Glomerular endothelial cell (primary cell): ENCODE data around the gene MCC. TPM values are rescaled to one million over a fixed set of nuclear protein-coding genes. Genes with fewer than 3 reads are reported as not detected.

ENCODE experiments used
- DNase-seq: peaks from one replicate; pipeline ENCODE4 v3.0.0-alpha.2; 2011; ENCODE audit warnings: low read depth, low spot score; ENCODE audit errors: extremely low read depth
- total RNA-seq: library from RNA; depleted of rRNA; stranded (reverse); fragments of >200 nt; gene quantifications from 2 replicates; pipeline ENCODE4 v1.2.3, GENCODE V29; 2015

MCC gene
- total RNA-seq, 1 donor from 2014 or later: 30.2 TPM

DNA sequence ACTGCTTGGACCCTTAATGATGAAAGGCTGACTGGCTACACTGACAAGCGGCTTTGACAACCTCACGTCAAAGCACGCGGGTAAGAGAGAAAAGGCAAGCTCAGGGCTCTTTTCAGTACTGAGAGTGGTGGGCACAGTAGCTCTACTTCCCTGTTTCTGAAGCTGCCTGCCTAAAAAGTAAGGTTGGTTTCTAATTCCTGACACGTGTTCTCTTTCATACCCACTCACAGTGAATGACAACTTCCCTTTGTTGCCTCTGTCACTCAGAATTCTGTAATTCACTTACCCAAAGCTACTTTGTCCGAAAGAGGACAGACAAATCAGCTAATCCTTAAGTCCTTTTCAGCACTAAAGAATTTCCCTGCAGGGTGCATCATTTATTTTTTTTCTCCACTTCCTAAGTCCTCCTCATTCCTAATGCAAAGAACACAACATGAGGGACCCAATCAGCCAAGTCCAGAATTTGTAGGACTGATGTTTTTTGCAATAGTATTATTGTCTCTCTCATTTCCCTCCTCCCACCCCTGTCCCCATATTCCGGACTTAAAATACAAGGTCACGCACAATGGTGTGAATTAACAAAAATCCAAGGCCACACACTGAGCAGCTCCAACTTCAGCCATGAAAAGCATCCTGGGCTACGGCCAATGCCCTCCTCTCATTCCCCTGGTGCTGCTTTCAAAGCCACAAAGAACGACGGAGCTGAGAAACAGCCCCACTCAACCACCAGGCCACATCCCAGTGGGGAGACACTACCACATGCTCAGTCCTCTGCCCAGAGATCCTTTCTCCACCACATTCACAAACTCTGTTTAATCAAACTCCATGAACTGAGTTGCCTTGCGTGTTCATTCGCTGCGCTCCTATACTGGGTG lies 274.5 kb downstream of the MCC start:
- DNase-seq: no peak

DNA sequence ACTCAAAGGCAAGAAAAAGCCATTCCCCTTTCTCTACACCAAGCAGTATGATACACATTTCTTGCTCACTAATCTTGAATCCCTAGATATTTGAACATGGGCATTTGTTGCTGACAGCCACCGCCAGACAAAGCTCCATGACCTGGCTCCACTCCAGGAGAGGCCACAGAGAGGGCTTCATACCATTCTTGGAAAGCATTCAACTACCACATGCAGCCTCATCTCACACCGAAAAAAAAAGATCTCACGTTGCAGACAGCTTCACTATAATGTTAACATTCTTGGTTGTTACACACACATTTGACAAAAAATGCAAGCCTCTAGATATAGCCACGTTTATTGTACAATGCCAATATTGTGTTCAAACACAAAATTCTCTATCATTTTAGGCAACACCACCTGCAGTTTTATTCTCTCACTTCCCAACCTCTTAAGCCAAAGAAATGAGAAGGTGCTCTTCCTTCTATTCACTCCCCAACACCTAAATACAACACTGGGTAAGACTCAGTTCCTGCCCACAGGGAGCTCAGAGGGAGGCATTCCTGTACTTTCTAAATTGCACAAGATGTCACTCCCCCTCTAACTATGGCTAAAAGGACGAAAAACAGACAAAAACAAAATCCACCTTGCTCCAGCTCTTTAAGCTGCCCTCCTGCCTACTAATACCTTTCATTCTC lies 275.9 kb downstream of the MCC start:
- DNase-seq: no peak

DNA sequence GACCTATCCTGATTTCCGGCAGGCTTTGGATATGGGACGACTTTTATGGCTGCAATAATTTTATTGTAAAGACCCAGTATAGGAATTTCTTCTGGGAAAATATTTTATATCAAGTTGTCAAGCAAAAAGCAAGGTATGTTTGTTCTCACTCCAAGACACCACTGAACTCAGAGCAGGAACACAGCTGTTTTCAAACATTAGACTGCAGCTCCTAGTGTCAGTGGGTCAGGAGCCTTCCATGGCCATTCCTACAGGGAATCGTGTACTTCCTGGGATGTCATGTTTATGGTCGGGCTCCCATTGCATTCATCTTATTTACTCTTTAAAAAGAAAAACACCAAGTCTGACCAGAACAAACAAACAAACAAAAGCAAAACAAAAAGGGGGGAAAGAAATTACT lies 278.8 kb downstream of the MCC start:
- no peak for DNase-seq

- DNase-seq: no peak
Observed at GRCh38 chr5:113205807-113206206, 282.4 kb downstream of the MCC start.

DNA sequence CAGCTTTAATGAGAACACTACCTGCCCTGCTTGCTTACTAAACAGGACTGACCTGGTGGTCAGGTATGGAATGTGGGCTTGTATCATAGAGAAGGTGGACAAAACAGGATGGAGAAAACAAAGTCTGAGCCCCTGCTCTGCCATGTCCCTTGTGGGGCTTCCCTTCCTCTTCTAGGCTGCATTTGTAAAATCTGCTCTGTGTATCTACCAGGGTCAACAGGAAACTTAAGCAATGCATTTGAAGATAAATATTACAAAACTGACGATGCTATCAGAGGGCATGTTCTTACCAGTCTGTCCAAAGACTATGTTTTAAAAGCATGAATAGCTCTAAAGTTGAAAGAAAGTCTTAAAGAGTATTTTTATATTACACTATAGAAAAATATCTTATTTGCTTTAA lies 282.9 kb downstream of the MCC start:
- no peak for DNase-seq

- DNase-seq: no peak
Observed at GRCh38 chr5:113204525-113205161, 283.6 kb downstream of the MCC start.

GRCh38 chr5:113203916-113204315 lies 284.3 kb downstream of the MCC start:
- DNase-seq: no peak

DNA sequence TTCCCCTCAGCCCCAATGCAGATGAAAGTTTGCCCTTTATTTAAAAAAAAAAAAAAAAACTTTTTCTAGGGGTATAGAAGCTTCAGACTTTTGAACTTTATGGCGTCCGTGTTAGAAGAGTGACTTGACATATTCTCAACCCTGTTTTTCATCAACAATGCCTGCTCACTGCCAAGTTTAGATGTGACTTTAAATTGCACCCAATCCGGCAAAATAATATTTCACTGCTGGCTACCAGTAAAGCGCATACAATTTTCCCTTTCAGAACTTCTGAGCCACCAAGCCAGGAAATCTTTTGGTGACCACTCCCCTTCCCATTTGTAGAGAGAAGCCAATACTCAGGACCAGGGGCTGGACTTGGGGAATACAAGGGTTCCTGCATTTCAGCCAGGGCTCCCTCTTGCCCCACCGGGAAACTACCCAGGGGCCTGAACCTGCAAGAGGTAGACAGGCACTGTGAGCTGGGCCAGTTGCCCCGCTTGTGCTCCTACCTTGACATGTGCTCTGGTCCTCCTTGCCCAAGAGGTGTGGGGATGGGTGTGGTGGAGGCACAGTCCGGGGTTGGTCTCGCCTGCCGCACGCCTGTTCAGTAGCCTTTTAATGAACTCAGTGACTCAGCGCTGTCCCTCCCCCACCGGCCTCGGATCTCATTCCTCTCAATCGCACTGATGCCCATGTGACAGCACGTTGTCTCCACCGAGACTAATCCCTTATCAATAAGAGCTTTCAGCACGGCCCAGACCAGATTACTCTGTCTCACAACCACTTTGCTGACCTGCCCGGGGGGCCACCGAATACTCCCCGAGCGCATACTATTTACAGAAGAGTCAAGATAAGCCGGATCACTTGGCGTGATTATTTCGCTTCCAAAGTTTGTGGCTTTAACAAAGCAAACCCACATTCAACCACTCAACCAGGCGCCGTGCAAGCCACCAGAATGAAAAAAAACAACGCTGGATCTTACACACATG lies 285.2 kb downstream of the MCC start:
- DNase-seq: no peak

- no peak for DNase-seq
Observed at GRCh38 chr5:113202287-113202686, 286.0 kb downstream of the MCC start.

- DNase-seq: no peak
Observed at GRCh38 chr5:113201715-113202114, 286.5 kb downstream of the MCC start.

DNA sequence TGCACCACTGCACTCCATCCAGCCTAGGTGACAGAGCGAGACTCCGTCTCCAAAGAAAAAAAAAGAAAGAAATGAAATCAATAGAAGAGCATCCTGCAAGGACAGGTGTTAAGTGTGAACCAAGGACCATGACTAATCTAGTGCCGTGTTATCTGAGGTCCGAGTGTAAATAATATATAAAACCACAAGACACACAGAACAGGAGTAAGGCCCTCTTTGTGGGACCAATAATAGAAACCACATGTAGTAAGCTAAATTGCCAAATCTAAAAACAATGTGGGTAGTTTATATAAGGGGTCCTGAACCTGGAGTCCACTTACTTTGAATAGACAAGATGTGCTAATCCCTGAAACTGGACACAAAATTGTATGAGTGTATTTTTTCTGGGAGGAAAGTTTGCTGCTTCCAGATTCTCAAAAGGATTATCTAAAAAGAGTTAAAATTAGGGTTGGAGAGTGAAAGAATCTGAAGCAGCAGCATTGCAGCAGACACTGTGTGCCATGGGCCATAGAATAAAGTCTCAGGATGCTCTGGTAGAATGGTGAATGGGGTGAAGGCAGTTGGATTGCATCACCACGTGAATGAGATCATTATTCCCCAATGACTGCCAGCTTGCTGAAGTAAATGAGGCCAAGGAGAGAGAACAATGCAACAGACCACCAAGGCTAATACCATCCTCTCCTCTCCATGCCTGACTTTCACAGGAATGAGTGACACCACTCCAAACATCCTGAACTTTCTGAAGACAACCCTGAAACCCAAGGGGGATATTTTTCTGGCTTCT lies 288.9 kb downstream of the MCC start:
- no peak for DNase-seq

DNA sequence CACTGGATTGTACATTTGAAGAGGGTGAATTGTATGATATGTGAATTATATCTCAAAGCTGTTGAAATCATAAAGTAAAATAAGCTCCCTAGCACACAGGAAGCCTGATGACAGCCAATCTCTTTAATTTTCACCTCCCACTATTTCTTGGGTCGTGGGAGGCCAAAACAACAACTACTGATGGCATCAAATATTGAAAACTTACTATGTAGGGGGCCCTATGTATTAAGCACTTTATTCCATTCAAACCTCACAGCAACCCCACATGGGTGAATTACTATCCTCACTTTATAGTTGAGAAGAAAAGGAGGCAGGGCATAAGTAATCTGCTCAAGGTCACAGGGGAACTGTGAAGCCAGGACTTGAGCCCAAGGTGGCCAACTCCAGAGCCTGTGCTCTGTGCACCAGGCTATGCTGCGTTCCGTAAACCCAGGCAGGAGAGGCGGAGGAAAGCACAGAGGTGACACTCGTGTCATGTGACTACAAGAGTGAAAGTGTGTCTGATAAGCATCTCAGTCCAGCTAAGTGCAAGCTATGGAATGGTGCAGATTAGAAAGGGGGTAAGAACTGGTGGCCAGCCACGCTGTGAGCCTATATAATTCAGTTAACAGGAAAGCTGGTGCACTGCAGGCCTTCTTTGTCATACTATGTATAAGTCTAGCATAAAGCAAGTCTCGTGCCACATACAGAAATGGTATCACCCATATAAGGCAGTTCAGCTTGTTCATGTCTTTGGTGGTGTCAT lies 290.6 kb downstream of the MCC start:
- no peak for DNase-seq

DNA sequence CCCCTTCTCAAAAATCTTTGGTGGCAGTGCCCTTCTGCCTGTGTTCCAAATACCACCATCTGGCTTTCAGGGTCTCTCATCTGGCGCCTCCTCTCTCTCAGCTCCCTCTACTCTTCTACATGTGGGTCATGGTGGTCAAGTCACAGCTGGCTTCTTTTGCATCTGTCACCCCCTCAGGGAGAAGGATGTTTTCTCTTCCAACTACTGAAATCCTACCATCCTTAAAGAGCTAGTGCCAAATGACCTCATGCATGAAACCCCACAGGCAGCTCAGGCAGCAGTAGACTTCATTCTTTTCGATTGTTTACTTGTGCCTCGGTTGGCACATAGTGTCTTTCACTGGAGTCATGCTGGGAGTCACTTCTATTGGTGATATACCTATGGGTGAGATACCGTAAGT lies 292.5 kb downstream of the MCC start:
- no peak for DNase-seq

DNA sequence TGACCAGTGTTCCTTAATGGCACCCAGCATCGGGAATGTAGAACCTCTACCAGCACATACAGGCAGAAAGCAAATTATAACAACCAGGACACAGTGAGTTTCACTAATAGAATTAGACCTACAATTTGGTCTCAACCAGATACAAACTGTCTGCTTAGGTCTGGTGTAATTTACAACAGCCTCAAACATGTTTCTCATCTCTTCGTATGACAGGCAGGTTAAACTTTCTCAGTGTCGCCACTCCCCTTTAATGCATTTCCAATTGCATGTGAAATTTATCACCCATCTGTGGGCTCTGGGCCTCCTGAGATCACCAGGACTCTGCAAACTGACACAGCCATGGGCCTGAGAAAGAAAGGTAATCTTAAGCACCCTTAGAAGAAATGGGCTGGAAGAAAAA lies 293.0 kb downstream of the MCC start:
- DNase-seq: no peak

DNA sequence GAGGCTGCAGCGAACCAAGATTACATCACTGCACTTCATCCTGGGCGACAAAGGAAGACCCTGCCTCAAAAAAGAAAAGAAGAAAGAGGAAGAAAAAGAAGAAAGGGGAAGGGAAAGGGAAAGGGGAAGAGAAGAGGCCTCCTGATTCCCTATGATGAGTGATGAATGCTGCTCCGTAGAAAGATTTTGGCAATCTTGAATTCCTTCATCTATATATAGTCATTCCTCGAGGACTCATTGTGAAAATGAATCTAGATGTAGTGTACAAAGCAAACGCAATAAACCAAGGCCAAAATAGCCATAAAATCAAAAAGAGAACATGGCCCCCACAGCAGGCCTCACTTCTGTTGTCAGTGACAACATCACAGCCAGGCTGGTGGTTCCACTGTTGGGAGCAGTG lies 293.7 kb downstream of the MCC start:
- DNase-seq: no peak

- no peak for DNase-seq
Observed at GRCh38 chr5:113194125-113194524, 294.1 kb downstream of the MCC start.

DNA sequence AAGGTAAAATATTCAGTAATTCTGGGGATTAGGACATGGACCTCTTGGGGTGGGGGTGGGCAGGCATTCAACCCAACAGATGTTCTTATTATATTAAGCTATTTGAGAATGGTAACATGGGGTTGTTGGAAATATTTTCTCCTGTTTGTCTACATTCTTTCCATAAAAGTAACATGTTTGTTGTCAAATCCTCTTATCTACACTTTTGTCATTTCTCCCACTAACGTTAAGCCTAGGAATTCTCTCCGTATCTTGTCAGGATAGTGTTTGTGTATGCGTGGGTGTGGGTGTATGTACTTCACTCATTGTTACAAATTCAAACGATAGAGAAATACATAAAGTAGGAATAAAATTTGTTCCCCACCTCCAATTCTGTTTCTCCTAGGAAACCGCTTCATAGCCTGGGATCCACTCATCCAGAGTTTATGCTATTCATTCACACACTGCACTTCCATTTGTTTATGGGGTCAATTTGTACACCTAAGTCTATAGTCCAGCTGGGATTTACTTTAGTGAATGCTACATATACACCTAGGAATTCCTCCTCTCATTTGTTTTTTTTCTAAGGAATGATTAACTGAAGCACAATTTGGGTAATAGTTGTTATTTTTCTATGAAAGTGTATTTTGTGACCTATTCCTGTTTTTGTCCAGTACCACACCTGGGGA lies 294.8 kb downstream of the MCC start:
- DNase-seq: no peak

DNA sequence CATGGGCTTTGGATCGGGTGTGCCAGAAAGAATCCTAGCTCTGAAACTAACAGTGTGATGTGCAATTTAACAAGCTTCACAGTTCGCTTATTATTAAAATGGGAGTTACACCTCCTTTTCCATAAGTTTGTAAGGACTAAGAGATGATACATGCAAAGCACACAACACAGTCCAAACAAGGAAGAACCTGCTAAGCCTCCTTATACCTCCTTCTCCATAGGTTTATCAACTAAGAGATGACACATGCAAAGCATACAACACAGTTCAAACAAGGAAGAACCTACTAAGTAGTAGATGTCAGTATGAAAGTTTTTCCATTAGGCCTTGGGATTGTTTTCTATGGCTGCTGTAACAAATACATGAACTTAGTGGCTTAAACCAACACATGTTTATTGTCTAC lies 295.7 kb downstream of the MCC start:
- no peak for DNase-seq

- DNase-seq: no peak
Observed at GRCh38 chr5:113190347-113190746, 297.9 kb downstream of the MCC start.
